Lower leg skin (tissue), 4 donors: ENCODE data around the gene LRFN2. TPM values are rescaled to one million over a fixed set of nuclear protein-coding genes. Genes with fewer than 3 reads are reported as not detected.

Source experiments
- DNase-seq, 2 donors: peaks; one replicate each; pipeline ENCODE4 v3.0.0-alpha.2; 2019; ENCODE audit warnings: low spot score in 2 of 2
- H3K4me3 ChIP-seq: fragments of 200-600 bp; sonication (generic); 2 replicates; pipeline ENCODE4 v1.5.1; 2017; ENCODE audit warnings: mild to moderate bottlenecking, low read depth; ENCODE audit not compliant: poor library complexity, severe bottlenecking
- CTCF ChIP-seq, 3 donors: fragments of 450-650 bp; IDR thresholded peaks; one replicate each; pipeline ENCODE4 v1.5.1; 2016; ENCODE audit warnings: antibody characterized with exemption in 3 of 3, mild to moderate bottlenecking in 3 of 3, moderate library complexity in 2 of 3
- POLR2A ChIP-seq, 2 donors: fragments of 450-650 bp; IDR thresholded peaks; one replicate each; pipeline ENCODE4 v1.6.1; 2016 to 2017; ENCODE audit warnings: antibody characterized with exemption in 2 of 2, mild to moderate bottlenecking in 1 of 2, moderate library complexity in 1 of 2
- WGBS, 2 donors: methylation state at CpG; one replicate each; pipeline ENCODE4 v1.1.5; 2018; 5-methylcytosine and 5-hydroxymethylcytosine counted together
- intact Hi-C: fragments of 100-400 bp; cut with DNase I; formaldehyde crosslinking; loops from one replicate; pipeline ENCODE4 v1.15.0; 2023; ENCODE audit warnings: low total_unique reads
- total RNA-seq, 4 donors: library from RNA; depleted of rRNA; stranded (reverse); fragments of >200 nt; gene quantifications; one replicate each; pipeline ENCODE4 v1.1.0, GENCODE V29; 2016

Gene LRFN2
- total RNA-seq, 4 donors from 2014 or later = 0.10 TPM; not detected in 3

- intact Hi-C loops = no loop called here
- 53 to 69% methylated on average over 3 of the region's 3 CpGs for WGBS, 2 donors
- TF ChIP-seq POLR2A (IDR thresholded peaks at IDR 0.05) (no peak), CTCF (IDR thresholded peaks at IDR 0.05) (no peak)
- no peak for DNase-seq
- no peak overlapping the region for H3K4me3 ChIP-seq
Measured at GRCh38 chr6:40427196-40427595, 160.0 kb downstream of the LRFN2 start.

- WGBS, 2 donors = 72 to 75% methylated on average over 7 of the region's 7 CpGs
- no peak for DNase-seq
- intact Hi-C loops = no loop called here
- no peak overlapping the region for H3K4me3 ChIP-seq
- TF ChIP-seq POLR2A (IDR thresholded peaks at IDR 0.05) (no peak), CTCF (IDR thresholded peaks at IDR 0.05) (no peak)
Measured at GRCh38 chr6:40426346-40427066, 160.7 kb downstream of the LRFN2 start.

GRCh38 chr6:40425192-40425919 lies 161.8 kb downstream of the LRFN2 start:
- WGBS, 2 donors = 57 to 62% methylated on average over 4 of the region's 4 CpGs
- H3K4me3 ChIP-seq = no peak overlapping the region
- no peak for TF ChIP-seq CTCF (IDR thresholded peaks at IDR 0.05)
- no peak for TF ChIP-seq POLR2A (IDR thresholded peaks at IDR 0.05)
- no peak for DNase-seq
- intact Hi-C loops = no loop called here

- intact Hi-C loops = no loop called here
- no peak overlapping the region for H3K4me3 ChIP-seq
- DNase-seq = no peak
- WGBS, 2 donors = 67 to 81% methylated on average over 1 of the region's 1 CpG
- TF ChIP-seq CTCF (IDR thresholded peaks at IDR 0.05) = no peak
- TF ChIP-seq POLR2A (IDR thresholded peaks at IDR 0.05) = no peak
Measured at GRCh38 chr6:40422046-40422445, 165.1 kb downstream of the LRFN2 start.

- TF ChIP-seq POLR2A (IDR thresholded peaks at IDR 0.05) (no peak), CTCF (IDR thresholded peaks at IDR 0.05) (no peak)
- no peak overlapping the region for H3K4me3 ChIP-seq
- DNase-seq = no peak
- WGBS, 2 donors = 93% methylated on average over 17 of the region's 17 CpGs
- intact Hi-C loops = no loop called here
Measured at GRCh38 chr6:40419946-40420728, 167.0 kb downstream of the LRFN2 start.
